Retinal pigment epithelial cell (primary cell): ENCODE data around the gene POMT2.

Experiments
- DNase-seq: peaks from one replicate; pipeline ENCODE4 v3.0.0-alpha.2; 2010; ENCODE audit warnings: low read depth
- H3K4me3 ChIP-seq: 2 replicates; pipeline ENCODE4 v1.5.1; 2011; ENCODE audit warnings: mild to moderate bottlenecking, low read length, control low read depth, moderate library complexity
- CTCF ChIP-seq: conservative IDR thresholded peaks from 2 replicates; pipeline ENCODE4 v1.5.1; 2011; ENCODE audit warnings: low read depth, low read length, control low read depth, inconsistent platforms

Gene POMT2

GRCh38 chr14:77275601-77276017 is 45.1 kb downstream of the POMT2 start:
- DNase-seq, result no peak
- peak; percentile 14 for TF ChIP-seq CTCF
- H3K4me3 ChIP-seq, result no peak overlapping the region

GRCh38 chr14:77275041-77275580 is 45.6 kb downstream of the POMT2 start:
- TF ChIP-seq CTCF, result no peak
- H3K4me3 ChIP-seq, result no peak overlapping the region
- DNase-seq, result no peak

GRCh38 chr14:77273796-77274195 is 46.9 kb downstream of the POMT2 start:
- TF ChIP-seq CTCF, result no peak
- DNase-seq, result no peak

GRCh38 chr14:77272261-77272660 is 48.4 kb downstream of the POMT2 start:
- no peak overlapping the region for H3K4me3 ChIP-seq
- DNase-seq, result no peak
- TF ChIP-seq CTCF, result no peak

More at GRCh38 chr14:77273796-77274195, 46.9 kb downstream of the POMT2 start:
- H3K4me3 ChIP-seq, result no peak overlapping the region

- no peak for TF ChIP-seq CTCF
Measured at GRCh38 chr14:77271113-77271710, 49.5 kb downstream of the POMT2 start, which contains the start of gene NGB. NGB (minus strand) TSS chr14:77271206; CDS start chr14:77270937, 269 bp downstream.

GRCh38 chr14:77270361-77271112 is 50.1 kb downstream of the POMT2 start:
- TF ChIP-seq CTCF, result no peak
- no peak overlapping the region for H3K4me3 ChIP-seq
- no peak for DNase-seq

More at GRCh38 chr14:77271113-77271710, 49.5 kb downstream of the POMT2 start, which contains the start of gene NGB:
- DNase-seq, result no peak
- H3K4me3 ChIP-seq, result no peak within 1 kb of the TSS
